ENCODE data around the gene CIAO3. TPM values are rescaled to one million over a fixed set of nuclear protein-coding genes. Genes with fewer than 3 reads are reported as not detected.

CIAO3 gene
- total RNA-seq, 1 experiment from 2014 or later, result 31.1 TPM

DNA sequence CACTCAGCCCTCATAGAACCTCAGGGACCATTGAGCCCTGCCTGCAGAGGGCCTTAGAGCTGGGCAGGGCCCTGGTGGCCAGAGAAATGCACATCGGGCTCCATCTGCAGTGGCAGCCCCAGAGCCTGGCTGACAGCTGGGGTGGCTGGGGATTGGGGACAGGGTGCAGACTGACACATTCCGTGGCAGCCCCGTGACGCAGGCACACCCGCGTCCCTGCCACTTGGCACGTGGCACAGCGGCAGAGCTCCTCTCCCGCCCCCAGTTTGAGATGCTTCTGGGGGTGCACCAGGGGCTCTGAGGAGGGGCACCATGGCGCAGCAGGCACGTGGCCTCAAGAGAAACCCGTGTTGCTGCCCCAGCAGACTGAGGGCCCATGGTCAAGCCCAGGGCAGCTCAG, 37.4 kb downstream of the CIAO3 start:
- Mint-ChIP-seq H3K4me1 (ENCODE audit: insufficient read depth, unreplicated experiment) (peaks cover 10% of the 10 kb centered on the region), H3K27ac (ENCODE audit: low read depth, unreplicated experiment) (no peak overlapping the region), H3K36me3 (ENCODE audit: insufficient read depth, unreplicated experiment) (peaks cover 26% of the 10 kb centered on the region), H3K9me3 (ENCODE audit: unreplicated experiment) (no peaks in the 10 kb centered on the region), H3K4me3 (ENCODE audit: unreplicated experiment) (no peak overlapping the region), H3K27me3 (ENCODE audit: insufficient read depth, unreplicated experiment) (no peaks in the 10 kb centered on the region)
- ChIA-PET POLR2A (interaction anchor here (0.5 to 3.2 kb wide), 13 partner anchors 8 to 1292 kb away, joined by 3 to 24 read pairs (median 4); partner anchors contain the start of genes ANTKMT, CIAO3, JMJD8 and METRN), CTCF (interaction anchor here (0.5 to 1.2 kb wide), 9 partner anchors 8 to 1081 kb away, joined by 3 read pairs; partner anchors contain the start of genes ANTKMT, RHOT2 and WDR90)
- intact Hi-C loops (cut with micrococcal nuclease), result no loop called here
- no TSS peak for BruUV-seq (replicated peaks)
- TF ChIP-seq, protein P1, sequence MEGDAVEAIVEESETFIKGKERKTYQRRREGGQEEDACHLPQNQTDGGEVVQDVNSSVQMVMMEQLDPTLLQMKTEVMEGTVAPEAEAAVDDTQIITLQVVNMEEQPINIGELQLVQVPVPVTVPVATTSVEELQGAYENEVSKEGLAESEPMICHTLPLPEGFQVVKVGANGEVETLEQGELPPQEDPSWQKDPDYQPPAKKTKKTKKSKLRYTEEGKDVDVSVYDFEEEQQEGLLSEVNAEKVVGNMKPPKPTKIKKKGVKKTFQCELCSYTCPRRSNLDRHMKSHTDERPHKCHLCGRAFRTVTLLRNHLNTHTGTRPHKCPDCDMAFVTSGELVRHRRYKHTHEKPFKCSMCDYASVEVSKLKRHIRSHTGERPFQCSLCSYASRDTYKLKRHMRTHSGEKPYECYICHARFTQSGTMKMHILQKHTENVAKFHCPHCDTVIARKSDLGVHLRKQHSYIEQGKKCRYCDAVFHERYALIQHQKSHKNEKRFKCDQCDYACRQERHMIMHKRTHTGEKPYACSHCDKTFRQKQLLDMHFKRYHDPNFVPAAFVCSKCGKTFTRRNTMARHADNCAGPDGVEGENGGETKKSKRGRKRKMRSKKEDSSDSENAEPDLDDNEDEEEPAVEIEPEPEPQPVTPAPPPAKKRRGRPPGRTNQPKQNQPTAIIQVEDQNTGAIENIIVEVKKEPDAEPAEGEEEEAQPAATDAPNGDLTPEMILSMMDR (IDR thresholded peaks at IDR 0.05; ENCODE audit: unreplicated experiment), result no peak
- DNase-seq (ENCODE audit: unreplicated experiment), result no peak

DNA sequence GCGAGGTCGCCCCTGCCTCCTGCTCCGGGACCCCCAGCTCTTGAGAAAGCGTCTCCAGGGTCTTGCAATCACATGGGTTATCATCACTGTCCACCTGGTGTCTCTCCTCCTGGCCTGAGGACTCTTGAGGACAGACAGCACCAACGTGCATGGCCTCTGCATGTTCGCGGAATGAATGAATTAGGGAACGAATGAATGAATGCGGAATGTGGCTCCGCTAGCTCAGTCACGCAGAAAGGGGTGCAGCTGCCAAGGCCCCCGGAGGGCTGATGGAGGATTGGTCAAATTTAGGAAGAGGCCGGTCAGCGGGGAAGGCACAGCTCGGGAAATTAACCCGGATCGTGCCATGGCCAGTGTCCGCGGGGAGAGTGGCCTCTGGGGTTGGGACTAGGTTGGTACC, 38.5 kb downstream of the CIAO3 start:
- H3K36me3 Mint-ChIP-seq (ENCODE audit: insufficient read depth, unreplicated experiment), result peaks cover 37% of the 10 kb centered on the region
- ChIA-PET CTCF (no interaction called here), POLR2A (interaction anchor here (1.6 to 1.8 kb wide), 2 partner anchors 14 to 18 kb away, joined by 8 read pairs; partner anchors contain the start of genes JMJD8 and METRN)
- TF ChIP-seq, protein P1 (IDR thresholded peaks at IDR 0.05; ENCODE audit: unreplicated experiment), result no peak
- no peak overlapping the region for H3K4me3 Mint-ChIP-seq (ENCODE audit: unreplicated experiment)
- no peaks in the 10 kb centered on the region for H3K27me3 Mint-ChIP-seq (ENCODE audit: insufficient read depth, unreplicated experiment)
- intact Hi-C loops (cut with micrococcal nuclease), result no loop called here
- no peaks in the 10 kb centered on the region for H3K4me1 Mint-ChIP-seq (ENCODE audit: insufficient read depth, unreplicated experiment)
- H3K9me3 Mint-ChIP-seq (ENCODE audit: unreplicated experiment), result no peaks in the 10 kb centered on the region
- no peak for DNase-seq (ENCODE audit: unreplicated experiment)
- BruUV-seq (replicated peaks), result no TSS peak
- no peak overlapping the region for H3K27ac Mint-ChIP-seq (ENCODE audit: low read depth, unreplicated experiment)

DNA sequence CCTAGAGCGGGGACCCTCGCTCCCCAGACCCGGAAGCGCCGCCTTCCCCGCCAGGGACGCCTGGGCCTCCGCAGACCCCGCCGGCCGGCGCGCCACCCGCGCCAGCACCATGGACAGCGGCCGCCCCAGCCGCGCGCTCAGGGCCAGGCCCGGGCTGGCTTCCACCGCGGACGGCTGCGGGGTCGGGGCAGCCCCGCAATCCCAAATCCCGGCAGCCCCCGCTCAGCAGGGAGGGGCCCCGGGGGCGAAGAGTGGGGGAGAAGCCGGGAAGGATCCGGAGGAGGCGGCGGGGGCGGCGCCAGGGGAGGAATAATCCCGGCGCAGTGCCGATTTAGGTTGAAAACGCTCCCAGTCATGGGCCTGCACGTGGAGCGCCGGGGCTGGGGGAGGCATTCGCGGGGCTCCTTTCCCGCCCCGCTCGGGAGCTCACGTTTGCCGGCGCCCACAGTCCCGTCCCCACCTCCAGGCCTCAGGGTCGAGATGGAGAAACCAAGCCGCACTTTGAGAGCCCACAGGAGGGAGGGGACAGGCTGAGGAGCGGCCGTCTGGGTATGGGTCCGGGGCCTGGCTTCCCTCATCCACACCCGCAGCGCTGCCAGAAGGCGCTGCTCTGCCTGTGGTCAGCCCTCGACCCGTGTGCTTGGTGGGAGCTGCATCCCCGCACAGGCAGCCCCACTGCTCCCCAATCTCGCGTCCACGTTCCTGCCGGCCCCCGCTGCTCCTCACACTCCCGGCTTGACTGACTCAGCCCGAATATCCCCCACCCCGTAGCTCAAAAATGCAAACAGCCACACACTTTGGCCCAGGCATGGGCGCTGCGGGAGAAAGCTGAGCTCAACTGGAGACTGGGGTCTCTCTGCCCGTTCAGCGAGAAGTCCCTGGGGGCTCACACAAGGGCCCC, 39.9 kb downstream of the CIAO3 start:
- ChIA-PET POLR2A (interaction anchor here (1.3 kb wide), 1 partner anchor 11 kb away, joined by 3 read pairs; no protein-coding TSS in a partner anchor), CTCF (interaction anchor here (0.9 kb wide), 1 partner anchor 19 kb away, joined by 3 read pairs; no protein-coding TSS in a partner anchor)
- Mint-ChIP-seq H3K4me3 (ENCODE audit: unreplicated experiment) (no peak overlapping the region), H3K27ac (ENCODE audit: low read depth, unreplicated experiment) (no peak overlapping the region), H3K27me3 (ENCODE audit: insufficient read depth, unreplicated experiment) (no peaks in the 10 kb centered on the region), H3K4me1 (ENCODE audit: insufficient read depth, unreplicated experiment) (peaks cover 1% of the 10 kb centered on the region), H3K9me3 (ENCODE audit: unreplicated experiment) (no peaks in the 10 kb centered on the region), H3K36me3 (ENCODE audit: insufficient read depth, unreplicated experiment) (peaks cover 51% of the 10 kb centered on the region)
- DNase-seq (ENCODE audit: unreplicated experiment), result no peak
- TF ChIP-seq, protein P1 (IDR thresholded peaks at IDR 0.05; ENCODE audit: unreplicated experiment), result no peak
- intact Hi-C loops (cut with micrococcal nuclease), result no loop called here
- no TSS peak for BruUV-seq (replicated peaks)

DNA sequence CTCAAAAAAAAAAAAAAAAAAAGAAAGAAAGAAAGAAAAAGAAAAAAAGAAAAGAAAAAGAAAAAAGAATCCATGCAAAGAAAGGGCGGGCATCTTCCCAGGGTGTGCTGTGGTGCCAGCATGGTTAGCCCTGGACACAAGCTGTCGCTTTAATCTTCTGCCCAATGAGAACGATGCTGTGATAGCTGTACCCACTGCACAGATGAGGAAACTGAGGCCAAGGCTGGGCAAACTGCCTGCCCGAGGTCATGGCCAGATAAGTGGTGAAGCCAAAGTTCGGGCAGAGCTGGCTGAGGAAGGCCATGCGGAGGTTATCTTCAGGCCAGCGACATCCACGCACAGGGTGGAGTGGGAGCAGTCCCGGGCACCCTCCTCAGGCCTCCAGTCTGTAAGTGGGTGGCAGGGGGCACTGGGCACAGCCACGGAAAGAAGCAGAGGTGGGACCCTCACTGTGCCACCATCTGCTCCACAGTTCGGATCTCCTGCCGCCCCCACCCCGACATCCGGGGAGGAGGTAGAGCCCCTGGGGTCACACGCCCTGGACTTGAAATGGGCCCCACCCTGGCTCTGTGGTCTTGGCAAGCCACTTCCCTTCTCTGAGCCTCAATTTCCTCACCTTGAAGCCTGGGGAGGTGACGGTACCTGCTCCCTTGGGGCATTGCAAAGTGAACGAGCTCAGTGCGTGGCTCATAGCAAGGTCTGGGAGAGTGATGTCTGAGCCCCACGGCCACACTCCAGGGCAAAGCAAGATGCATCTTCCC, 41.7 kb downstream of the CIAO3 start:
- Mint-ChIP-seq H3K27ac (ENCODE audit: low read depth, unreplicated experiment) (no peak overlapping the region), H3K27me3 (ENCODE audit: insufficient read depth, unreplicated experiment) (no peaks in the 10 kb centered on the region), H3K4me3 (ENCODE audit: unreplicated experiment) (no peak overlapping the region), H3K4me1 (ENCODE audit: insufficient read depth, unreplicated experiment) (peaks cover 6% of the 10 kb centered on the region), H3K9me3 (ENCODE audit: unreplicated experiment) (no peaks in the 10 kb centered on the region), H3K36me3 (ENCODE audit: insufficient read depth, unreplicated experiment) (peaks cover 69% of the 10 kb centered on the region)
- CTCF ChIA-PET, result interaction anchor here (1.6 kb wide), 1 partner anchor 9 kb away, joined by 3 read pairs; no protein-coding TSS in a partner anchor
- TF ChIP-seq, protein P1 (IDR thresholded peaks at IDR 0.05; ENCODE audit: unreplicated experiment), result no peak
- no TSS peak for BruUV-seq (replicated peaks)
- no peak for DNase-seq (ENCODE audit: unreplicated experiment)
- intact Hi-C loops (cut with micrococcal nuclease), result no loop called here
- POLR2A ChIA-PET, result interaction anchor here (0.6 to 1.9 kb wide), 3 partner anchors 8 to 16 kb away, joined by 3 to 5 read pairs (median 3); partner anchors contain the start of gene METRN

Measured in MCF 10A (cell line).